ENCODE measurements around the gene IGSF3. TPM values are rescaled to one million over a fixed set of nuclear protein-coding genes. Genes with fewer than 3 reads are reported as not detected.

Gene IGSF3
- total RNA-seq, result under 0.01 and 0.18 TPM in 2 replicates

GRCh38 chr1:116667575-116668105 lies at the start of gene IGSF3:
IGSF3 (minus strand) TSS chr1:116667733; CDS start chr1:116666326, 1,407 bp downstream.

GRCh38 chr1:116570358-116571214 lies 96.9 kb downstream of the IGSF3 start, which contains the start of gene CD58:
CD58 (minus strand) TSS chr1:116571026; CDS start chr1:116570972, 54 bp downstream.

Other genes with a start within 250 kb of the IGSF3 start
- 5.3 and 7.3 TPM in 2 replicates for gene CD58, start 96.7 kb downstream of the IGSF3 start, total RNA-seq
- gene CD2, start 86.7 kb upstream of the IGSF3 start, total RNA-seq, result not detected in 2 replicates
- gene PTGFRN, start 242.2 kb upstream of the IGSF3 start, total RNA-seq, result 47.2 and 58.6 TPM in 2 replicates

Data from smooth muscle cell of bladder (primary cell).